Measurements from ENCODE around the gene PRPF39.
"Not testable (repeated sequence)": the region's sequence is repeated elsewhere in the genome, so short reads cannot be mapped to it uniquely, and the experiment has no call there.

PRPF39 gene

GRCh38 chr14:45135156-45135555, 51.2 kb downstream of the PRPF39 start:
- no peak for DNase-seq (ENCODE audit: low read depth in 3 of 3, low spot score in 1 of 3)

GRCh38 chr14:45135659-45136395, 51.9 kb downstream of the PRPF39 start, which contains the start of gene FANCM:
FANCM (plus strand) TSS chr14:45135930; CDS start chr14:45136032, 102 bp downstream.
- peak; percentile 54 to 75 (median 58) for DNase-seq (ENCODE audit: low read depth in 3 of 3, low spot score in 1 of 3)

- DNase-seq (ENCODE audit: low read depth in 3 of 3, low spot score in 1 of 3) = no peak
These were observed 52.5 kb downstream of the PRPF39 start for GRCh38 chr14:45136399-45136798.

GRCh38 chr14:45140661-45141187, 56.8 kb downstream of the PRPF39 start:
- DNase-seq (ENCODE audit: low read depth in 3 of 3, low spot score in 1 of 3) = no peak

- not testable (repeated sequence) for DNase-seq (ENCODE audit: low read depth in 3 of 3, low spot score in 1 of 3)
These were observed 58.2 kb downstream of the PRPF39 start for GRCh38 chr14:45142083-45142482.

- DNase-seq (ENCODE audit: low read depth in 3 of 3, low spot score in 1 of 3) = no peak
These were observed 60.7 kb downstream of the PRPF39 start for GRCh38 chr14:45144658-45145057.

- DNase-seq (ENCODE audit: low read depth in 3 of 3, low spot score in 1 of 3) = no peak
These were observed 61.3 kb downstream of the PRPF39 start for GRCh38 chr14:45145214-45145613.

- no peak for DNase-seq (ENCODE audit: low read depth in 3 of 3, low spot score in 1 of 3)
These were observed 65.7 kb downstream of the PRPF39 start for GRCh38 chr14:45149602-45150001.

- no peak for DNase-seq (ENCODE audit: low read depth in 3 of 3, low spot score in 1 of 3)
These were observed 66.5 kb downstream of the PRPF39 start for GRCh38 chr14:45150386-45150890.

GRCh38 chr14:45156067-45156466, 72.2 kb downstream of the PRPF39 start:
- DNase-seq (ENCODE audit: low read depth in 3 of 3, low spot score in 1 of 3) = no peak

Data from stimulated activated CD4-positive, alpha-beta T cell treated with anti-CD3 and anti-CD28 coated beads, TNF-alpha, amount 100 ng/mL, for 1 hour (primary cell).